Stimulated activated CD4-positive, alpha-beta T cell treated with anti-CD3 and anti-CD28 coated beads, Interleukin-1b, Interleukin-23, amount 100 ng/mL, for 24 hours (primary cell): ENCODE measurements around the gene CDC42EP4.

ENCODE experiments used
- DNase-seq, 4 experiments: peaks; one replicate each; pipeline ENCODE4 v3.0.0-alpha.2; 2020; ENCODE audit warnings: low read depth in 4 of 4, low spot score in 1 of 4

The CDC42EP4 gene

DNA sequence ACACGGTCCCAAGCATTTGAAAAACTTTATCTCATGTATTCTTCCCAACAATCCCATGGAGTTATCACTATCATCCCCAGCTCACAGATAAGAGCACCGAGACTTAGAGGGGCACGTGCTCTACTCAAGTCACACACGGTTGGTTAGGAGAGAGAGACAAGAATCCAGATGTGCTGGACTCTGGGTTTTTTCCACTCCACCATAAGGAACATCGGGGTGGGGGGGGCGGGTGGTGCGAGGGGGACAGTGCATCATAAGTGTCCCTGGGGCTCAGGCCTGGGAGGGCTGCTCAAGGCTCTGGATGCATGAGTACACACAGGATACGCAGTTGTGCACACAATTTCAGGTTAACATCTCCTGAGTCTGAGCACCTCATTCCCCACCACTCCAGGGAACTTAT is 7.4 kb downstream of the CDC42EP4 start:
- DNase-seq, result no peak

DNA sequence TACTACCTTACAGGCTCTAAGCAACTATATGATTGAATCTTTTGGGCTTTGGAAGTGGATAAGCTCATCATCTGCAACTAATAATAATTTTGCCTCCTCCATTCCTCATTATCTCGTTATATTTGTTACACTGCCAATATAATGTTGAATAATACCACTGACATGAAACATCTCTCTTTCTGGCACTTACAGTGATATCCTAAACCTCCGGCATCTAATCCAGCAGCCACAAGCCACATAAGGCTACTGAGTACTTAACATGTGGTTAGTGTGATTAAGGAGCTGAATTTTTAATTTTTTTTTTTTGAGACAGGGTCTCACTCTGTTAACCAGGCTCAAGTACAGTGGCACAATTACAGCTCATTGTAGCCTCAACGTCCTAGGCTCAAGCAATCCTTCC is 9.6 kb downstream of the CDC42EP4 start:
- DNase-seq, result no peak

DNA sequence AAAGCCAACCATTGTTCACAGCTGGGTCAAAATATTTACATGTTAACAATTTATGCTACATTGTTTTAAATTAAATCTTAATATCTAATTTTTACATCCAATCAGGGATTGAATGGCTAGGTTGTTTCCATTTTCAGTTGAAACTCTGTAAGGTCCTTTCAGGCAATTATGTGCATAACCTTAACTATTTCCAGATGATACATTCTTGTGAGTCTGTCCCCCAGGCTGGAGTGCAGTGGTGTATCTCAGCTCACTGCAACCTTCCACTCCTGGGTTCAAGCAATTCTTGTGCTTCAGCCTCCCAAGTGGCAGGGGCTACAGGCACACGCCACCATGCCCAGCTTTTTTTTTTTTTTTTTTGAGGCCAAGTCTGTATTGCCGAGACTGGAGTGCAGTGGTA is 10.4 kb downstream of the CDC42EP4 start:
- DNase-seq, result no peak

DNA sequence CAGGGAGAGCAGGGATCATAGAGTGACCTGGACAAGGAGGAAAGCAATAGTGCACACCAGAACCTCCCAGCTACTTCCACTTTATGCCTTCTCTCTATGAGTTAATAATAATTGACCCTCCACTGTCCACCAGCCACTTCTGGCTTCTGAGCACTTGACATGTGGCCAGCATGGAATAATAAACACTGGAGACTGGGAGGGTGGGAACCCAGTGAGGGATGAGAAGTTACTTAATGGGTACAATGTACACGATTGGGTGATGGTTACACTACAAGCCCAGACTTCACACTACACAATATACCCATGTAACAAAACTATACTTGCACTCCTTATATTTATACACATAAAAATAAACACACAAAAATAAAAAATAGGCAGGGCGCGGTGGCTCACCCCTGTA is 11.4 kb downstream of the CDC42EP4 start:
- DNase-seq, result no peak

DNA sequence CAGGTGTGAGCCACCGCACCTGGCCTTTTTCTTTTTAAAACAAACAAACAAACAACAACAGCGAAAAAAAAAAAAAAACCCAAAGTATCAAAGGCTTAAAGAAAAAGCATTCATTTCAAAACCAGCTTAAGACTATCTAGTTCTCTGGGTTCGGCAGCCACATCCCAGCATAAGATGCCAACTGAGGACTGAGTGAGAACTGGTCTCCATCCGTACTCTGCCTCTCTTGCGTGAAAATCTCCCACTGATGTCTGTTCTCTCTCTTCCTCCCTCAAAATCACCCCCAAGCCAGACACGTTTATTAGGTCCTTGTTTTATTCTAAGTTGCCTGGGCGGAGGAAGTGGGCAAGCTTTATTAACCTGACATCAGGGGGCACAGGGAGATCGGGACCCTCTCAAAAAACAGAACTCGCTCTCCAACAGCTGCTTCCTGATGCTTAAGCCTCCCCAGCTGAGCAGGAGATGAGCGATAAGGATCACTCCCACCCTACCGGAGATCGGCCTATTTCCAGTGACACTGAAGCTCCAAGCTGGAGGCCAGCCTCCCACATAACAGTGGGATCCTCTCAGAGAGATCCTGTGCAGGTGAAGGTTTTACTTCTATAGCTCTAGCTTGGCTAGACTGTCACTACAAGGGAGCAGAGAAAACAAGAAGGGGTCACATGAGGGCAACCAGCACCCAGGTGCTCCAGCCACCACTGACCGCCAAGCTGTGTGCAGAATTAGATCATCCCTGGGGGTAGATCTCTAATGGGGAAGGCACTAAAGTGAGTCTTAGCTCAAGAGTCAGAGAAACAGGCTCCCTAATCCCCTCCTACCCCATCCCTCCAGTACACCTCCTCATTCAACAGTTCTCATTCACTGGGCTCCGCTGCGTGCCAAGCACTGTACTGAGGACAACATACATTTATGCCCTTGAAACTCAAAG is 13.6 kb downstream of the CDC42EP4 start:
- no peak for DNase-seq

DNA sequence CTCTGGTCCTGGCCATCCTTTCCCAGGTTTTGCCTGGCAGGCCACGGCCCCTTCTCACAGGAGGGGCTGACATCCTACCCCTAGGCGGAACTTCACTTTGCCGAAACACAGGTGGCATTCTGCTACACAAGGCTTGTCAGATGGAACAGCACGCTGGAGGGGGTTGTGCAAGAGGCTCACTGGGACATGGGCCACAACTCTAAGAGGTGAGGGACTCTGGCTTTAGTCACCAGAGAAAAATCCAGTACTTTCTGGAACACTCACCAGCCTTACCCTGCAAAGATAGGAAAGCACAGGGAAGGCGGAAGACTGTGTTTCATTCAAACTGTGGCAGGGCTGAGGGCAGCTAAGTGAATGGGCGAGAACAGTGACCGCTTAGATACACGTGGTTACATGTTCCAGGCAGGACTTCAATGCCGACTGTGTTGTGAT is 18.3 kb downstream of the CDC42EP4 start:
- DNase-seq, result no peak

DNA sequence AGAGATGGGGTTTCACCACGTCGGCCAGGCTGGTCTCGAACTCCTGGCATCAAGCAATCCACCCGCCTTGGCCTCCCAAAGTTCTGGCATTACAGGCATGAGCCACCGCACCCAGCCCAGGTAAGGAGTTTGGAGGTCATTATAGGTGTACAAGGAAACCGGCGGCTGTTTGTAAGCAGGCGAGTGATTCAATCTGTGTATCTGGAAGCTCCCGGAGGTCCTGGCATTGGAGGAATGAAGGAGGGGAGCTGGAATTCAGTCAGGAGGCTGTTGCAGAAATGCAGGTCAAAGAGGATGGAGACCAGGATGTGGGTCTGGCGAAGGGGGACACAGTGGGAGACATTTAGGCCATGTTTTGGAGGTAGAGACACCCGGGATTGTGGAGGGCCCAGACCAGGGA is 18.8 kb downstream of the CDC42EP4 start:
- no peak for DNase-seq

DNA sequence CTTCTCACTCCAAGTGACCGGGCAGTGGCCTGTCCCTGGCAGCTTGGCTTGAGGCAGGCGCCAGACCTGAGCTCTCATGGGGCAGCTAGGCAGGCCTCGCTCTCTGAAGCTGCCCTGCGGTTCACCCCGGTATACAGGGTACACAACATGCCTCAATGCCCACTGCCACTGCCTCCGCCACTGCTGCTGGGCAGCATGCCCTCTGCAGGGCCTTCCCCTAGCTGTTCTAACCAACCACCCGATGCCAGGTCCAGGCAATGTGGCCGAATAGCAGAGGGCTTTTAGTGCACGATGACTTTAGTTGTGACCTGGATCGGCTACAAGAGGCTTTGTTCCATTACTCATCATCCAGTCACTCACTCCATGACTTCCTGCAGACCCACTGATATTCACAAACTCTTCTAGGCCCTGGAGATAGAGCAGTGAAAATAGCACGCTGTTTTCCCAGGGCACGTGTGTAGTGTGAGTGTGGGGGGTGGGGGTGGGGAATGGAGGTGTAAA is 19.7 kb downstream of the CDC42EP4 start:
- DNase-seq, result no peak

DNA sequence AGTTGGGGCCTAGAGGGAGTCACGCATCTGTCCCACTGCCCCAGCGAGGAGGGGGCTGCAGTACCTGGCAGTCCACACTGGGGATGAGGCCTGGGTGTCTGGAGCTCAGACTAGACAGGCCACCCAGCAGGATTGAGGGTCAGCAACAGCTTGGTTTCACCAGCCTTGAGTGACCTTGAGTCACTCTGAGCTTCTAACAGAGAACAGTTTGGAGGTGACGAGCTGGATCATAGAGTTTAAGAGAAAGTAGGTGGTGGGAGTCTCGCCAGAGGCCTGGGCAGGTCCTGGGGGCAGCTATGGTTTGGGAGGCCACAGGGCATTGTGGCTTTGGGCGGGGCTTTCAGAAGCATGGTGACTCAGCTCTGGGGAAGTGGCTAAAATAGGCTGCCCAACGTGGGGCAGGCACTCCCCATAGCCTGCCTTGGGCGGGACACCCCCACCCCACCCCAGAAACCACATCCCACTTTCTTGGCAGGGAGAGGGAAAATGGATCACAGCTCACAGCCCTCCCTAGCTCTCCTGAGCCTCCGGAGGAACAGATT is 20.5 kb downstream of the CDC42EP4 start:
- no peak for DNase-seq

DNA sequence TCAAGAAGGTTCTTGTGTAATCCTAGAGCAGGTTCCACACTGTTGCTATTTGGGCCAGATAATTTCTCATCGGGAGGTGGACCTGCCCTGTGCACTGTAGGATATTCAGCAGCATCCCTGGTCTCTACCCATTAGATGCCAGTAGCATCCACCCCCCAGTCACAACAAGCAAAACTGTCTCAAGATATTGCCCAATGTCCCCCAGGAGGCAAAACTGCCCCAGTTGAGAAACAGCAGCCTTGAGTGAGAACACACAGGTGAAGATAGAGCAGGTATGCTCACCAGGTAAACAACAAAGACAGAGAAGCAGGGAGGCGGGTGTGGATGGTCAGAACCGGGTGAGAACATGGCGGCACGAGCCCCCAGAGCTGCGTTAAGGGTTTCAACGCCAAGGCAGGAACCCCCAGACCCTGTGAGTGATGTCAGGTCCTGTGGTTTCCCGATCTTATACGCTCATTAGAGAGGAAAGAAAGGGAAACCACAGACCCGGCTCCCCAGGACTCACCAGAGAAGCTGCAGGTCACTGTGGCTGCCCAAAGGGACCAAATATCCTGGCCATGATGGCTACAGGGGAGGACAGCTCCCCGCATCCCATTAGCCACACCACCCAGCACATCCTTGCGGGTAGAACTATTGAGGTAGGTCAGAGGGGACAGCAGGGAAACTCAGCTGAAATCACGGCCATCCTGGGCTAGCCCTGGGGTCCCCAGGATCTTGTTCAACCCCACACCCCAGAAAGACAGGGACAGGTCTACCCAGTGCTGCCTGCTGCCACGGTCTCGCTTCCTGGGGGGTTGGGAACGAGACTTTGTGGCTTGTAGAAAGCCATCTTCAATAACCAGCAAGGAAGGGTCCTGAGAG is 21.2 kb downstream of the CDC42EP4 start:
- no peak for DNase-seq

DNA sequence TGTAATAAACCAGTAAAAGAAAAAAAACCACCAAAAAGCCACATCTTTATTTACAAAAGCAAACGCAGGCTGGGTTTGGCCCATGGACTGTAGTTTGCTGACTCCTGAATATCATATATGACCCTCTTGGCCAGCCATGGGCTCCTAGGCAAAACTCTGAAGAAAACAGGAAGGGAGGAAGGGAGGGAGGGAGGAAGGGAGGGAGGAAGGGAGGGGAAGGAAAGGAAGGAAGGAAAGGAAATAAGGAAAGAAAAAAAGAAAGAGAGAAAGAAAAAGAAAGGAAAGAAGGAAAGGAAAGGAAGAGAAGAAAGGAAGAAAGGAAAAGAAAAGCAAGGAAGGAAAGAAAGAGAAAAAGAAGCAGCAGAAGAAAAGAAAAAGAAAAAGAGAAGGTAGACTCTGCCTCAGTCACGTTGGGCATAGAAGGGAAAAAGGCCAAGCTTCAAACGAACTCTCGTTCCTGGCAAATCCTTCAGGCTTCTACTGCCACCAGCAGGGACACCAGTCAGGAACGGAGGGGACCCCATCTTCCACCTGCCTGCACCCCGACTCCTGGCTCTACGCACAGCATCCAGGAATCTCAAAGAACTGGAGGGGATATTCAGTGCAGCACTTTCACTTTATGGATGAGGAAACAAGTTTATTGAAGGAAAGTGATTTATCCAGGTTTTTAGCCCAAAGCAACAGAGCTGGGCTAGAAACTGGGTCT is 22.1 kb downstream of the CDC42EP4 start:
- no peak for DNase-seq

DNA sequence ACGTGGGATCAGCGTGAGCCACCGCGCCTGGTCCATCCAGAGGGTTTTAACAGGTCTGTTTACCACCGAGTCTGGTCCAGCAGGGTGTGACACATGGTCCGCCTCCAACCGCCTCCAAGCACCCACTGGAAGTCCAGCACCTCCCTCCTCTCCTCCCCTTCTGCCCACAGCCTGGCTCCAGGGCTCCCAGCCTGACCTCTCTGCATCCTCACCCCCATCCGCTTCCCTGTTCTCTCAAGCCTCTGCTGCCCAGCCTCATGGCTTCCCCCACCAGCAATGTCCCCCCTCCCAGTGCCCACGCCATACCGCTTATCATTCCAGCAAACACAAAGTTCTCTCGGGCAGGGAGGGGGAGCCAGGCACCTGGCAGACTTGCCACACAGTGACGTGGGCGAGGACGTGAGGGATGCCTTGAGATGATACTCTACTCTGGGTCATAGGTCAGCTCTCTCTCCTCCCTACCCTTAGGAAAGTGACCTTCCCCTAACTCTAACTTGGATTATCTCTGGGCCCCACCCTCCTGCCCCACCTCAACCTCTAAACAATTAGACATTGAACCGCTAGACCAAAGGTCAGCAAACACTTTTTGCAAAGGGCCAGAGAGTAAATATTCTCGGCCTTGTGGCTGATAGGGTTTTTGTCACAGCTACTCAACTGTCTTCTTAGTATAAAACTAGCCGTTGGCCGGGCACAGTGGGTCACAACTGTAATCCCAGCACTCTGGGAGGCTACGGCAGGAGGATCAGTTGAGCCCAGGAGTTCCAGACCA is 23.1 kb downstream of the CDC42EP4 start:
- DNase-seq, result no peak

DNA sequence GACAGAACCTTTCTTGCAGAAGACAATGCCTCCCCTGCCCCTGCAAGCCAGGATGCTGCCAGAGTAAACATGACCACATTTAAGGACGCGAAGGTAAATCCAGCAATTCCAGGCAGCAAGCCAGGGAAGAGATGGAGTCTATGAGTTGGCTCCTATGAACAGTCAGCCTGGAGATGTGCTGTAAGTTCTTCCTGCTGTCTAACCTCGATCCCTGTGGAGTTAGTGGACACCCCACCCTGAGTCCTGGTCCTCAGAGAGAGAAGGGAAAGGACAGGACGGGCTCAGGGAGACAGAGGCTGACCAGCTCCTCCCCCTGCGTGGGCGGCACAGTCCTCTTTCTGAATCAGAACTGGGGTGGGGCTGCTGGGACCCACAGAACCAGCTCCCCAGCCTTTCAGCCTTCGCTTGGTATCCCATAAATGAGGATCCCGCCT is 24.9 kb downstream of the CDC42EP4 start:
- DNase-seq, result no peak

DNA sequence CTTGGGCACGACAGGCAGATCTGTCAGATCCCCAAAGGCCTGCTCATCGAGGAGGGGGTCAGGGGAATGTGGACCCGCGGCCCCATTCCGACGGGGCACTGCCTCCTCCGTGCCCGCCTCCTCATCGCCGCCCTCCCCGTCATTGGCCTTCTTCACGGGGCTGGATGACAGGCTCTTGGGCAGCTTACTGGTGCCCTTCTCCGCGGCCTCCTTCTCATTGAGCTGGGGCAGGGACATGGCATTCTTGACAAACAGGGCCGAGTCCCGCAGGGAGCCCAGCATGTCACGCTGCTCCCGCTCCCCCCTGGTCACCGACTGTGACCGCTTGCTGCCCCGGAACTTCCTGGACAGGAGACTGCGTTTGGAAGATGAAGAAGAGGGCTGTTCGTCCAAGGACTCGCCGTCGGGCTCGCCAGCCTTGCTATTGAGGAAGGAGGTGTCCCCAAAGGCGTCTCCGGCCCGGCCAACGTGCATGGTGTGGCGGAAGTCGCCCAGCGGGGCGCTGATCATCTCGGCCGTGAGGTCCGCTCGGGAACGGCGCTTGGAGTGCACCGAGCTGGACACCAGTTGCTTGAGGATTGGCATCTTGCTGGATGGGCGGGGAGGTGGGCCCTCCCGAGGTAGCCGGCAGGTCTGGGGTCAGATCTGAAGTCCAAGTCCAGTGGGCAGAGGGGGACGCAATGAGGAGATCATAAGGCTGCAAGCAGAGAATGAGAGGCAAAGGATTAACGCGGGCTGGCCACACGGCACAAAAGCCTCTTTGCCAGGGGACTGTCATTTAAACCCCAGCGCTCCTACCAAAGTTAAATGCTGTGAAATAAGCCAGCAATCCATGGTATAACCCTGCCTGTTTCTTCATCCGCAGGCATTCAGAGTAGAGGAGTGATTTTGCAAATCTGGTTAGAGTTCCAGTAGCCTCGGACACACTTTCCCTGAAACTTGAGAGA is 25.6 kb downstream of the CDC42EP4 start:
- DNase-seq, result no peak

DNA sequence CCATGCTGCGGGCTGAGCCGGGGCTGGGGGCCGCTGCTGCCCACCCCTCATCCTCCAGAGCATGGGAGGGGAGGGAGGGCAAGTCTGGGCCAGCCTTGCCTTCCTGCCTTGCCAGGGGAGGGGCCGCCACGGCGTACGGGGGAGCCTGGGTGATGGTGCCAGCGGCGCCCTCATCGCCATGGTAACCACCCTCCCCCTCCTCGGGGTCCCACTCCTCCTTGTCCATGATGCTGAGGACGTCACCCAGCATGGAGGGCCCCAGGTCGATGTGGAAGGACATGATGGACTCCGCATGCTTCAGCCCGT is 26.2 kb downstream of the CDC42EP4 start:
- DNase-seq, result no peak

DNA sequence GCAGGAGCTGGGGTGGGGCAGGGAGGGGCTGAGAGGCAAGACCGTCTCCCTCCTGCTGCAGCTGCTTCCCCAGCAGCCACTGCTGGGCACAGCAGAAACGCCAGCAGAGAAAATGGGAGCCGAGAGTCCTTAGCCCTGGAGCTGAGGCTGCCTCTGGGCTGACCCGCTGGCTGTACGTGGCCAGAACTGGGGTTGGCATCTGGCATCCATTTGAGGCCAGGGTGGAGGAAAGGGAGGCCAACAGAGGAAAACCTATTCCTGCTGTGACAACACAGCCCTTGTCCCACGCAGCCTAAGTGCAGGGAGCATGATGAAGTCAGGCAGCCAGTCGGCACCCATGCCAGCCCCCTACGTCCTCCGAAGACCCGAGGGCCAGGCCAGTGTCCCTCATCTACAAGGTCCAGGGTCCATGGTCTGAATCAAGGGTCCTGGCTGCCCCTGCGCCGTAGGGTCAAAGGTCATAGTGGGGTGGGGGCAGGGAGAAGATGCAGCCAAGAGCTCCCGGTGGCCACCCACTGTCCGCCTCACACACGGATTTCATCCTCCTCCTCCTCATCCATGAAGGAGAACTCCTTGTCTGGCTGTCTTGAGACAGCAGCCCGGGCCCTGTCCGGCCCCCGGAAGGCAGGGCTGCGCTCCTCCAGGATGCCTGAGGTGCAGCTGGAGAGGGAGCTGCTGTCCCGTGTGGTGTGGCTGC is 26.7 kb downstream of the CDC42EP4 start:
- no peak for DNase-seq

DNA sequence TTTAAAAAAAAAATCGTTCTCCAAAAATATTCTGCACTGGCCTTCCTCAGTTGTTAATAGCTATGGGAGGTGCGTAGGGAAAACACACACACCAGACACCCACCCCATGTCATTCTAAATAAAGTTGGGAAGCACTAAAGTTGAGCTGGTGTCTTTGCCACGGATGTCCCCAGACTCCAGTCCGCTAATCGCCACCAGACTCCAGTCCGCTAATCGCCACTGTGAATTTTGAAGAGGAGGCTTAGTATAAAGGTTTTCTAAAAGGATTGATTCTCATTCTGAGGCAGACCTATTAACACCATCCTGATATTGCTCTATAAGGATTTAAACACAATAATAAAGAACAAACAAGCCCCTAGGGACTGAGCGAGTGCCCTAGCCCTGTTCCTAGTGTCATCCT is 27.4 kb downstream of the CDC42EP4 start:
- DNase-seq, result no peak

DNA sequence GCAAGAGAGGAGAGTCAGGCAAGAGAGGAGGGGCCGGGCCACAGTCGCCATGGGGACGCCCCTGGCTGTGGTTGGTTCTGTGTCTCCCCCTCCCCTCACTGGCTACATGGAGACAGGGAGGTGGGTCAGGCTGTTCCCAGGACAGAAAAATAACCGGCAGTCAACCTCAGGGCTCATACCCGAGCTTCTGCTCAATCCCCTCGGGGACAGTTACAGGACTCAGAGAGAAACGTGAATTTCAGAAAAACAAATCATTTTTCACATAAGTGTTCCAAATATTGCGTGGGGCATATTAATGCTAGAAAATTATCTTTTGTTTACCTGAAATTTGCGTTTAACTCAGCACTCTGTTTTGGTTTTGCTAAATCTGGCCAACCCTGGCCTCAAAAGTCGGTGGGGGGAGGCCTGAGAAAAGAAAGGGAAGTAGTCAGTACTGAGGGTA is 27.9 kb downstream of the CDC42EP4 start:
- no peak for DNase-seq

DNA sequence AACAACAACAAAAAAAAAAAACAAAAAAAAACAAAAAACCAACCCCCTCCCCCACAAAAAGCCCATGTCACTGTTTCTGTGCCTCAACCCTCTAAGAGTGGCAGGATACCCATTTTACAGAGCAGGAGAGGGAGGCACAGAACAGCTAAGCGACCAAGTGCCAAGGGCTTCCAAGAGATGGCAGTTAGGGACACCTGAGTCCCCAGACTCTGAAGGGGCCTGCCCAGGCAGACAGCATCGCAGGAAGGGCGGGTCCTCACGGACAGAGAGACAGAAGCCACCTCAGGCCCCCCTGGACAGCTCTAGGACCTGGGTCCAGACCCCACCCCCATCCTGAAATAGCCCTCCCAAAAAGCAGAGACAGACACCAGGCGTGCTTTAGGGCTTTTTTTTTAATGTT is 28.6 kb downstream of the CDC42EP4 start:
- no peak for DNase-seq
